Measurements from ENCODE around the gene EPHA3.

Gene EPHA3

GRCh38 chr3:89227634-89228033 is 120.2 kb downstream of the EPHA3 start:
- DNase-seq (ENCODE audit: low read depth in 3 of 3) = no peak

- DNase-seq (ENCODE audit: low read depth in 3 of 3) = no peak
Measured at GRCh38 chr3:89232155-89232554, 124.7 kb downstream of the EPHA3 start.

GRCh38 chr3:89234620-89235019 is 127.2 kb downstream of the EPHA3 start:
- DNase-seq (ENCODE audit: low read depth in 3 of 3) = no peak

- DNase-seq (ENCODE audit: low read depth in 3 of 3) = no peak
Measured at GRCh38 chr3:89238846-89239245, 131.4 kb downstream of the EPHA3 start.

DNA sequence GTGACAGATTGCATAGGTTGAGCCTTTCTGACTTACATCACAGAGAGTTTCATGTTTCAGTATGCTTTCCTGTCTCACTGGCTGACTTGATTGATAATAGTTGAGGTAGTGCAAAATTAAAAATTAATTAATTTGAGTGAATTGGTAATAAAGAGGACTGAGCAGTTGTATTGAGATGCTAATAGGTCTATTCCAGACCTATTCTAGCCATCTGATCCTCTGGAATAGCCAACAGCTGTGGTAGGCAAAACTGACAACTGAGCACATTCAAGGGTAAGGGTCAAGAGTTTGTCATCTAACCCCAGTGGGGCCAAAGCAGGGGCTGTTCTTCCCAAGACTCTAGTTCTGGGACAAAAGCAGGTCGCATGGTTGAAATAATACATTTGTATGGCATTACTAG is 132.4 kb downstream of the EPHA3 start:
- DNase-seq (ENCODE audit: low read depth in 3 of 3) = no peak

DNA sequence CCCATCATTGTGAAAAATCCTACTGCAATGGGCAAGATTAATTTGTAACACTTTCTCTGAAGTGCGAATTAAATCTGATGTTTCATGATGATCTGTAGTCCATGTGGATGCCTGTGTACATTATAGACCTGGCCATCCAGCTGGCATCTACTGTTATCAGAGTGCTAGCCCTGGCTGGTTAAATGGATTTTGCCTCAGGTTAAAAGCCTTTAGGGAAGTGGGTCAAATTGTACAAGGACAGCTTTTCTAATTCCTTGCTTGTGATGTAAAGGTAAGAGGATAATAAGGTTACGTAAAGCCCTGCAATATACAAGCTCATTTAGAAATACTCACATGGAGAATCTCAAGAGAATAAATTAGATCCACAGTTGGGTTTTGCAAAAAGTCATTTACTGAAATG is 138.2 kb downstream of the EPHA3 start:
- DNase-seq (ENCODE audit: low read depth in 3 of 3) = no peak

- no peak for DNase-seq (ENCODE audit: low read depth in 3 of 3)
Measured at GRCh38 chr3:89246326-89246725, 138.9 kb downstream of the EPHA3 start.

GRCh38 chr3:89250742-89251141 is 143.3 kb downstream of the EPHA3 start:
- DNase-seq (ENCODE audit: low read depth in 3 of 3) = no peak

DNA sequence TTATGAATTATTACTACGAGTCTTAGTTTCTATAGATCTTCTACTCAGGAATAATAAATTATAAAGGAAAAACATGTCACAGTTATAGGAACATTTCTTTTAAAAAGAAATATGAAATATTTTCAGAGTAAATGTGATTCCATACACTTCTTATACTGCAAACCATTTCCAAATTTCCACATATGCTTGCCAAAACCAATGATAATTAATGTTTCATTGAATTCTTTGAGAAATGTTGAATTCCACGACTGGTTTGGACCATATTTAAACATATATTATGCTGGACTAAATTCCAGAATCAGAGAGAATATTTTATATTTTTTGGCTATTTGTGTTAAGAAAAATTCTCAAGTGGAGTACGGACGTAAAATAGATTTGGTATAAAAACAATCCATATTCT is 144.6 kb downstream of the EPHA3 start:
- DNase-seq (ENCODE audit: low read depth in 3 of 3) = no peak

DNA sequence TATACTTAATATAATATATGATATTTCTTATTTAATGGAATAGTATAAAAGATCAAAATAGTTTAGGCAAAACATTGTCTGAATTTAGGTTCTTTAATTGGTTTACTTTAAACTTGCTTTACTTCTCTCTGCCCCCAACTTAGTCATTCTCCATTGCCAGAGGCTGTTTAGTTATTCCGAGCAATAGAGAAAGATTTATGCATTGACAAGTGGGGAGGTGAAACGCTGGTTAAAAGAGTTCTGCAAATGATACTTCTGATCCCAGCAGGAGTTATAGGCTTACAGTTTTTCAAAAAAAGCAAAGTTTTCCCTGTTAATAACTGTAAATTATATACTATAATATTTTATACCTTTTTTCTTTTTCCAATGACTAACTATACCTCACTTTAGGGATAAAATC is 145.4 kb downstream of the EPHA3 start:
- DNase-seq (ENCODE audit: low read depth in 3 of 3) = no peak

- DNase-seq (ENCODE audit: low read depth in 3 of 3) = no peak
Measured at GRCh38 chr3:89256395-89256794, 149.0 kb downstream of the EPHA3 start.

- no peak for DNase-seq (ENCODE audit: low read depth in 3 of 3)
Measured at GRCh38 chr3:89256882-89257281, 149.5 kb downstream of the EPHA3 start.

DNA sequence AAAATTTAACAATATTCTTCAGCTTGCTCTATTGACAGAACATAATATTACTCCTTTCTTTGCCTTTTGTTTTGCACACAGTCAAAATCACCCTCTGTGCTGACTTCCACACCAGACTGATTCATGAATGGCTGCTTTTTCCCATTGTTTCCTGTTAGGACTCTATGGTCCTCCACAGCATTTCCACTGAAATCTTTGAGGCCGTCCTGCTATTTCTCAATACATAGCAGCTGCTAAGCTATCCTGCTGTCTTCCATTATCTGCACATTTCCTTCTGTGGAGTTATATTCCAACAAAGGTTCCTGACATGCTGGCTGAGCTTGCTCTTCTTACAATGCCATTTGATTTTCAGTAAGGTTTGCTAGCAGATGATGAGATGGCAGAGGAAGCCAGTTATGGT is 153.3 kb downstream of the EPHA3 start:
- no peak for DNase-seq (ENCODE audit: low read depth in 3 of 3)

DNA sequence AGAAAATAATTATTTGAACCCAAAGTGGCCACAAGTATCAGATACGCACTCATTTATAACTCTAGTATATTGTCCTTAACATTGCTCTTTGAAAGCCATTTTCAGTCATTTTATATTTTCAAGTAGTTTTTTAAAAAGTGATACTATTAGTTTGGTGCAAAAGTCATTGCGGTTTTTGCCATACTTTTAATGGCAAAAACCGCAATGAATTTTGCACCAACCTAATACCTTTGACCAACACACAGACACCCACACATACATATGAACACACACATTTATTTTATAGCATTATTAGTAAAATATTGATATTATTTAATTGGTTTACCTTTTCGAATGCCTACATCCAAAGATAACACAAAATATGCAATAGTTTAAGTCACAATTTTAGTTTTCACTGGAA is 154.3 kb downstream of the EPHA3 start:
- DNase-seq (ENCODE audit: low read depth in 3 of 3) = no peak

- no peak for DNase-seq (ENCODE audit: low read depth in 3 of 3)
Measured at GRCh38 chr3:89262309-89262929, 155.0 kb downstream of the EPHA3 start.

- no peak for DNase-seq (ENCODE audit: low read depth in 3 of 3)
Measured at GRCh38 chr3:89264037-89264560, 156.7 kb downstream of the EPHA3 start.

GRCh38 chr3:89266074-89266473 is 158.7 kb downstream of the EPHA3 start:
- DNase-seq (ENCODE audit: low read depth in 3 of 3) = no peak

DNA sequence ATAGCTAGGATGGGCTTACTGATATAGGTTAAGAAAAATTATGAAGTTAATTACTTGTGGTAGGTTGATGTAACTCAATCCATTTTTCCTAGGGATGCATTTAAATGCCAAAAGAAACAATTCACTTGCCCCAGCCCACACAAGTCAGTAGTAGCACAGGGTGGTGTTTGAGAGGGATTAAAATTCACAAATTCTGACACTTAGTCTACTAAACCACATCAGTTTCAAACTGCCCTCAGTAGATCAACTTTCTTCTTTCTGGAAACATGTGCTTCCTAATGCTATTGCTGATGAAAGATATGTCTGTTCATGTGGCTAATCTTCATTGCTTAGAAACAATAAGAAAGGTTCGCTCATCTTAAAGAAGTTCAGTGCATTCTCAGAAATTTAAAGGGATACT is 160.6 kb downstream of the EPHA3 start:
- no peak for DNase-seq (ENCODE audit: low read depth in 3 of 3)

GRCh38 chr3:89270201-89270600 is 162.8 kb downstream of the EPHA3 start:
- DNase-seq (ENCODE audit: low read depth in 3 of 3) = no peak

DNA sequence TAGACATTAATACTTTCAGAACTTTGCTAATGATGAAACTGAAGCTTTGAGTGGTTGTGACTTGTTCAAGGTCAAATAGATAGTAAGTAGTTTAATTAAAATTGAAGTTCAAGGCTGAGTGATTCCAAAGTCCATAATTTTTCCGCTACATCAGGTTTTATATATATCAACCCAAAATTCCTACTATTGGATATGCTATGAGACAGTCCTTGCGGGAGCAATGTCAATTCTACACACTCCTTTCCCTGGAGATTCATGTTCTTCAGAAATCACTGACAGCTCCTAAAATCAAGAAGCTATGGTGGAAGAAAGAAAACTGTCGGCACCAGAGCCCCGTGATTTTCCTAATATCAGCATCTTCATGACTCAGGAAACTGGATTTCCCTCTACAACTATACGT is 167.6 kb downstream of the EPHA3 start:
- DNase-seq (ENCODE audit: low read depth in 3 of 3) = no peak

DNA sequence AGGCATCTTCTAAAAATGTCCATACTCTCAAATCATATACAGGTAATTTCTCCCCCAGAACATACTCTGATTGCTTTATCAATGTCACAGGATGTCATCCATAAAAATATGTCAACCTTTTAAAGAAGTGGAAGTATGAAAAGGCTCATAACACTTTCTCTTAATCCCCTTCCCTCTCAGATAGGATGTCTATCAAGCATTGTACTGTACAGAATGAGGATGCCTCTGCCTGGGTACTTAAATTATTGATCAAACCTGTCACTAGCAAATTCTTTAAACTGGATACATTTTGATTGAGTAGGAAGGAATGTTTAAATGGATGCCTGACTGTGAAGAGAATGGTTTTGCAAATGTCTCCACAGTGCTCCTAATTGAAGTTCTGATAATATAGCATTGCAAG is 168.7 kb downstream of the EPHA3 start:
- no peak for DNase-seq (ENCODE audit: low read depth in 3 of 3)

GRCh38 chr3:89278302-89279025 is 171.0 kb downstream of the EPHA3 start:
- no peak for DNase-seq (ENCODE audit: low read depth in 3 of 3)

- DNase-seq (ENCODE audit: low read depth in 3 of 3) = no peak
Measured at GRCh38 chr3:89280301-89280700, 172.9 kb downstream of the EPHA3 start.

Measured in stimulated activated CD4-positive, alpha-beta T cell treated with anti-CD3 and anti-CD28 coated beads, TNF-alpha, amount 100 ng/mL, for 4 hours (primary cell).